Astrocyte (in vitro differentiated cells and primary cell): ENCODE measurements around the gene FHL1.

Experiments
- CTCF ChIP-seq: IDR thresholded peaks from 2 replicates; pipeline ENCODE4 v1.5.1; 2011; ENCODE audit warnings: low read depth, mild to moderate bottlenecking, inconsistent platforms, low read length, moderate library complexity; ENCODE audit not compliant: insufficient read depth
- EZH2 ChIP-seq: IDR thresholded peaks from 2 replicates; pipeline ENCODE4 v1.6.1; 2012; ENCODE audit warnings: mild to moderate bottlenecking, low read length, inconsistent platforms; ENCODE audit not compliant: insufficient read depth

DNA sequence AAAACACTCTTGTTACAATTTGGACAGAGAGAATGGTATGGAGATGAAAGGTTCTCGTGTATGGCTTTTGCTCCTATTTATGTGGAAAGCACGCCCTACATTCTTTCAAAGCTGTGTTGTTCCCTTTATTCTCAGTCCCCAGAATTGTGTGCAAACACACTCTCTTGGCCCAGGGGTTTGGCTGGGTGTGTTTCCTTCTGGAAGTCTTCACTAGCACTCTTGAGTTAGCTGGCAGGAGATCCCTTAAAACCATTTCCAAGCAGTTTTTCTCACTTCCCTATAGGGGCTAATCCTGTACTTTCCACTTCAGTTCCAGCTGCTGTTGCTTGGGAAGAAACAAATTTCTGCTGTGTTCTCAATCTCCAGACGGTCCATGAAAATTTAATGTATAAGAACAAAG lies 35.1 kb downstream of the FHL1 start:
- TF ChIP-seq CTCF (no peak), EZH2 (no peak)
